HG02870 (cell line): ENCODE measurements around the gene TBX21.
A peak's percentile ranks its signal among the peaks of the same experiment; 100 is the strongest.

Source experiments
- ATAC-seq: cut with Tn5 transposase; IDR thresholded peaks from one replicate; pipeline ENCODE4 v1.9.1; 2021; ENCODE audit warnings: mild to moderate bottlenecking, moderate library complexity; ENCODE audit not compliant: unreplicated experiment

The TBX21 gene, protein sequence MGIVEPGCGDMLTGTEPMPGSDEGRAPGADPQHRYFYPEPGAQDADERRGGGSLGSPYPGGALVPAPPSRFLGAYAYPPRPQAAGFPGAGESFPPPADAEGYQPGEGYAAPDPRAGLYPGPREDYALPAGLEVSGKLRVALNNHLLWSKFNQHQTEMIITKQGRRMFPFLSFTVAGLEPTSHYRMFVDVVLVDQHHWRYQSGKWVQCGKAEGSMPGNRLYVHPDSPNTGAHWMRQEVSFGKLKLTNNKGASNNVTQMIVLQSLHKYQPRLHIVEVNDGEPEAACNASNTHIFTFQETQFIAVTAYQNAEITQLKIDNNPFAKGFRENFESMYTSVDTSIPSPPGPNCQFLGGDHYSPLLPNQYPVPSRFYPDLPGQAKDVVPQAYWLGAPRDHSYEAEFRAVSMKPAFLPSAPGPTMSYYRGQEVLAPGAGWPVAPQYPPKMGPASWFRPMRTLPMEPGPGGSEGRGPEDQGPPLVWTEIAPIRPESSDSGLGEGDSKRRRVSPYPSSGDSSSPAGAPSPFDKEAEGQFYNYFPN

DNA sequence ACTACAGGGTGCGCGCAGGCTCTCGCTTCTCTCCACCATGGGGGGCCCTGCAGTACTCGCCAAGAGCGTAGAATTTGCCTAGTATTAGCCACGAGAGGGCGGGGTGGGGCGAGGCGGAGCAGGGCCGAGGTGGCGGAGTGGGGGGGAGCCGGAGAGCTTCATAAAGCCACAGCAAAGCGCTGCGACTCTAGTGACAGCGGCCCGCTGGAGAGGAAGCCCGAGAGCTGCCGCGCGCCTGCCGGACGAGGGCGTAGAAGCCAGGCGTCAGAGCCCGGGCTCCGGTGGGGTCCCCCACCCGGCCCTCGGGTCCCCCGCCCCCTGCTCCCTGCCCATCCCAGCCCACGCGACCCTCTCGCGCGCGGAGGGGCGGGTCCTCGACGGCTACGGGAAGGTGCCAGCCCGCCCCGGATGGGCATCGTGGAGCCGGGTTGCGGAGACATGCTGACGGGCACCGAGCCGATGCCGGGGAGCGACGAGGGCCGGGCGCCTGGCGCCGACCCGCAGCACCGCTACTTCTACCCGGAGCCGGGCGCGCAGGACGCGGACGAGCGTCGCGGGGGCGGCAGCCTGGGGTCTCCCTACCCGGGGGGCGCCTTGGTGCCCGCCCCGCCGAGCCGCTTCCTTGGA is at the start of gene TBX21:
TSS of gene TBX21 (plus strand) at position 190 of the 627 bp plus-strand sequence. CDS start at position 409, 219 bp downstream.
- ATAC-seq = peak; percentile 54

DNA sequence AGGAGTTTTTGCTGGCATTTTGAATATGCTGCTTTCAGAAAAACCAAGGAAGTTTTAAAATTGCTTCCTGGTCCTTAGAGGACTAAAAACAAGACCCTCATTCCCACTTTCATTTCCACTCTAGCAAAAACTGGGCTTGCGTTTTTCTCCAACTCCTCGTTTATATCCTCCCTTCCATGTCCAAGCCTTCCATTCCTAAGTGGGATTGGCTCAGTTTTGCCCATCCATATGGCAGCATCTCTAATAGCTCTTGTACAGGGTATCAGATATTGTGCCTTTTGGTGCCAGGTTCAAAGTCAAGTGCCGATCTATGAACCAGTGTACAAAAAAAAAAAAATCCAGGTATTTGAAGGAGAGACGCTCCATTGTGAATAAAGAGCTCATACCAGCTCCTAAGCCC is 49.0 kb upstream of the TBX21 start:
- no peak for ATAC-seq

DNA sequence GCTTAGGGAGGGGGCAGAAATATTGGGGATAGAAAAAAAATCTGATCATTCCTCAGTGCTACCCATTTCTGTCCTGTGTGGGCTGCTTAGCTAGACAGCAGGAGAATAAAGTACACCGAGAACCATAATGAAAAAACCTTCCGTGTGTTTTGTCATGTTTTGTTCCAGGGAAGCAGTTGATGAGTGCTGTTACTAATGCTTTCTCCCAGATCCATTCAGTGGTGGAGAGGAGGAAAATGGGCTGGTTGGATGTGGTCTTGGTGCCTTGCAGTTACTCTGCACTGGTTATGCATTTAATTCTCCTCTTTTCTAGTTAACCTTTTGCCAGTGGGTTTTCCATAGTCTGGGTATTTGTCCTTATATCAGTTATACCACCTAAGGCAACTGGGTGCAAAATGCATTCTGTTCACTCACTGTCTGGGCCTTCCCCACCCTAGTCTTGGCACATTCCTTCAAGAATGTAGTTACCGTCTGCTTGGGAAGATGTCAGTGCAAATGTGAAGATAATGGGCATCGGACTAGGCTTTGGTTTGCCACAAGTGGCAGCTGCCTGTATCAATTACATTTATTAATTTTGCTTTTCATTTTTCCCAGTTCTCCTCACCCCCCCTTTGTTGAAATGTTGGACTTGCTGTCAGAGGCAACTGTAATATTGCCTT is 48.4 kb upstream of the TBX21 start:
- ATAC-seq = no peak

DNA sequence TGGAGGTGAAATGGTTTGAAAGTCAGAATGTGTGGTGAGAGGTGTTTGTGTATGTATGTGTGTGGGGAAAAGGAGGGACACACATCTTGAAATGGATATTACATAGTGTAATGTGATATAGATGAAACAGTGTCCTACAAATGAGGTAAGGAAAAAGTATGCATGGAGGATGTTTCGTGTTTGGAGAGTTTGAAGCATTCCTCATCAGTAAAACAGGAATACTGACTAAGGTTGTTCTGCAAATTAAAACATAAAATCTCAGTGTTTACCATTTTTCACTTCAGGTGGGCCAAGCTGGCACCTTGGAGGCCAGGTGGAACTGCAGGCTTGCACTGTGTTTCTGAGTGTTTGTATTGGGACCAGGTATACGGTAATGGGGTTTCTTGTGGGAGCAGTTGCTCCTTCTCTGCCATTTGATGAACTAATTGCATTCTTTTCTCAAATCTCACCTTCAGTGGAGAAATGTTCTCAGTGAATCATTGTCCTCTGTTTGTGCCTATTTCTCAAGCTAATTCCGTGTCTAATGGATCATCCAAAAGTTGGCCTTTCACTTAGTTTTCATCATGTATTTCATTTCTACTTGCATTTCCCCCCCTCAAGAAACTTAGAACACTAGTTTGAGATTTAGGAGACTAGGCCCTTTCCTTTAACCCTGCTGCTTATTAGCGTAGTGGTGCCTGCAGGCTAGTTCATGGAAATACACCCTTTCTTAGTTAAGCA is 47.3 kb upstream of the TBX21 start:
- no peak for ATAC-seq

DNA sequence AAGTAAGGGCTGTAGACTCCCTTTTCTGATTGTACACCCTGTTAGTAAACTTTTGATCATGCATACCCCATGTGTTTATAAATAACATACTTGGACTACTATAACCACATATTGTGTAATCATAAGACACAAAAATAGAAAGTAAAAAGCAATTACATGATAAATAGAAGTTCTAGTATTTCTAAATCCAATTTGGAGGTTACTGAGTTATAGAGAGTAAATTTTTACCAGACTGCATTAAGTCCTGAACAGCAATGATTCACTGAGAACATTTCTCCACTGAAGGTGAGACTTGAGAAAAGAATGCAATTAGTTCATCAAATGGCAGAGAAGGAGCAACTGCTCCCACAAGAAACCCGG is 46.8 kb upstream of the TBX21 start:
- ATAC-seq = no peak

DNA sequence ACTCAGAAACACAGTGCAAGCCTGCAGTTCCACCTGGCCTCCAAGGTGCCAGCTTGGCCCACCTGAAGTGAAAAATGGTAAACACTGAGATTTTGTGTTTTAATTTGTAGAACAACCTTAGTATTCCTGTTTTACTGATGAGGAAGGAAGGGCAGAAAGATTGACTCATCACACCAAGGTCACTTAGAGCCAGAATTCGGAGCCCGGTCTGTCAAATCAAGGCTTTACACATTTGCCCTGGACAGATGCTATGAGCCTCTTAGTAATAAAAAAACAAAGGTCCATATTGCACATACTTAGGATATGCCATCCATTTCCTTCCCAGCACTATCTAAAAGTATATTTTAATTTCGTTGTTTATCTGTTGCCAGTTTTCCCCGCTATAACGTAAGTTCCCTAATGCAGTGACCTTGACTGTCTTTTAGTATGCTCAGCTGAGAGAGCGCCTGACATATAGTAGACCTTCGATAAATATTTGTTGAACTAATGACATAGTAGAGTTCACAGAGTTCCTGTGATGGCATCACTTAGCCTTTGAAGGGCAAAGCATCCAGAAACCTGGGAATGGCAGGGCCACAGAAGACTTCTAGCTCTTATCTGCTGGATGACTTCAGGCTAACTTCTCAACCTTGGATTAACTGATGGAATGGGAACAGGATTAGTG is 46.2 kb upstream of the TBX21 start:
- ATAC-seq = no peak

DNA sequence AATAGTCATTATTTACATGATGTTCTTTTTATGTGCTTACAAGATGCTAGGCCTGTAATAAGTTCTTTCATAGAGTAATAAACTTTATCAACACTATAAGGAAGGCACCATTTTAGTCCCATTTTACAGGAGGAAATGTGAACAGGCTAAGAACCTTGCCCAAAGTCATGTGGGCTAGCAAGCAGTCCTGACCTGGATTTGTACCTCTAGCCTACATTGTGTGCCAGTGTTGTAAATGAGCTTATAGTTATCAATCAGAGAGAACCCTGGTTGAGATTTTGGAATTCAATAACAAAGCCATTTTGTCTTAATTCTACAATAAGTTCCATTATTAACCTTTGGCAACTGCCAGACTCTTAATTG is 45.7 kb upstream of the TBX21 start:
- no peak for ATAC-seq

DNA sequence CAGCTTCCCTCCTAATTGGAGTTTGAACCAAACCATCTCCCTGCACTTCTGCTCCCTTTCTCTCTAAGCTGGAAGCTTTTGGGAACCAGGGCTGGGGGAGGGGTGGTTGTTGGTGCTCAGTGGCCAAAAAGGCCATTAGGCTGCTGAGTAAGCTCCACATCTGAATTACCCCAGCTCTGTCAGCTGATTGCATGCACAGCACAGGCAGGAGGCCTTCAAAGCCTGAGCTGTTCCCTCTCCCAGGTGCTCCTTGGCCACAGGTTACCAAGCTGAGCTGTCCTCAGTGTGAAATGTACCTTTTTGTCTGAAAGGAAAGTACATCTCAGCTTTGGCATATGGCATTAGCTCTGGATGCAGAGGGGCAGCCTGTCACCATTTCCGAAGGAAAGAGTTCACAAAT is 45.3 kb upstream of the TBX21 start:
- ATAC-seq = no peak

DNA sequence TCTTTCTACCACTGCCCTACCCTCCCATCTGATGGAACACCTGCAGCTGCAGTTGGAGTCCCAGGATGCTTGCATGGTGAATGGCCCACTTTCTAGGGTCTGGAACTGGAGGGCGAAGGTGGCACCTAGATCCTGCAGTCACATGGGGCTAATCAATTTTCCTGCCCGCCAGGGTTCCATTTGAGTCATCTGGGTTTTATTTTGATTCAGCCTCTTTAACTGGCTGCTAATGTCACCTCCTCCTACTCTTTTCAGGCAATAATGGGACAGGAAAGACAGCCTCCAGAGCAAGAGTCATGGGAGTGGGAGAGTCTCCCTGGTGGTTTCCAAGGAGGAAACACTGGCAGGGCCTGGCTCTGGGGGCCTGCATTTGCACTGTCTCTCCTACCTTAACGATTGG is 42.9 kb upstream of the TBX21 start:
- ATAC-seq = no peak

DNA sequence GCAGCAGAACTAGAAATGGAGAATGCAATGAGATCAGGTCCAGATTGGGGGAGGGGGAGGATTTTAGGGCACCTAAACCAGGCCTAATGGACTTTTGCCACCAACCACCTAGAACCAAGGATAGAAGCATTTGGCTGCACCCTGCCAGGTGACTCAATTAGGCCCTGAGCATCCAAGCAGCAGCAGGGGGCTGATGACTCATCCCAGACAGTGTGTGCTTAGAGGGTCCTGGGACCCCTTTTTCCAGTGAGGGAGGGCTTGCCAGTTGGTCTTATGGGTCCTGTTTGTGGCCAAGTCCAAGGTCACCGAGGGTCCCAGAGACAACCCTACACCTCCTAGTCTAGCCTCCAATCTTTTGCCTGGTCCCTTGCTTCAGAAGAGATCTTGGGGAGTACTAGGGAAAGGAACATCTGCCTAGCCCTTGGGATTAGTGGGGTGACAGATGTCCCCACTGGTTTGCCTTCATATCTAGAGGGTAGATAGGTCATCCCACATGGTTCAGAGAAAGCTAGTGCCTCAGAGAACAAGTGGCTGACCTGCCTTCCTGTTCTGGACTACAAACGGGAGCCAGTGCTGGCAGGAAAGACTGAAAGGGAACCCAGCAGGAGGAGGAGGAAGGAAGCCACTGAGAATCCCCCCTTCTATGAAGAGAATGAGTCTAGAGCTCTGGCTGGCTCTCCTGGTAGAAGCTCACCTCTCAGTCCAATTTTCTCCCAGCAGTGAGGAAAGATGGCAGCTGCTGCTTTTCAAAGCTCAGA is 40.7 kb upstream of the TBX21 start:
- ATAC-seq = no peak

DNA sequence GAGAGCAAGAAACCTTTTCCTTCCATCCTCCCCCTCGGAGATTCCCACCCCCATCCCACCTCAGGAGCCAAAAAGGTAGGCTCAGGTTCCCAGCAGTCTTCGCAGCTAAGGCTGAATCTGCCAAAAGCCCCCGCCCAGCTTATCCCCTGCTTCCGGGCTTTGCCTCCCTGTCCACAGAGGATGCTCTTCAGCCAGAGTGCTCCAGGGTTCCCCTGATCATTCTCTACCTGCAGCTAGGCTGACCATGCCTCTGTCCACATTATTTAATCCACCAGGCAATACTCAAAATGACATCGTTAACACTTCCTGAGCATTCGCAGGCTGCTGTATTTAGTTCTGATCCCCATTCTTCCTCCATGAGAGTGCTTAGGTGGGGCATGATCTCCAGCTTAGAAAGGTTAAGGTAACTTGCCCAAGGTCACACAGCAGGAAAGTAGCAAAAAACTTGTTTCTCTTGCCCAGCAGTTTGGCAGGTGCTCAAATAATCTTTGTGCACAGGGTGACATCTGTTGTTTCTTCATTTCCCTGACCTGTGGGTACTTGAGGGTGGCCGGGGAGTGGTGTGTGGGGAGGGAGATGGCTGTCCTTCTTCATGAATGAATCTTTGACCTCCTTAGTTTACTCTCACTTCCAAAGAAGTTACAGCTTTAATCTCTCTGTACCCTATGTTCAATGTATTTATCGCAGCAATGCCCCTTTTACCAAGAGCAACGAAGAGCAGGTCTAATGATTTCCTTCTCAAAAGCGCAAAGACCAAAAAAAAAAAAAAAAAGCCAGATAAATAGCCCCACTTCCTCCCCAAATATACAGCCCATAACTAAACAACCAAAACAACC is 39.9 kb upstream of the TBX21 start:
- no peak for ATAC-seq

DNA sequence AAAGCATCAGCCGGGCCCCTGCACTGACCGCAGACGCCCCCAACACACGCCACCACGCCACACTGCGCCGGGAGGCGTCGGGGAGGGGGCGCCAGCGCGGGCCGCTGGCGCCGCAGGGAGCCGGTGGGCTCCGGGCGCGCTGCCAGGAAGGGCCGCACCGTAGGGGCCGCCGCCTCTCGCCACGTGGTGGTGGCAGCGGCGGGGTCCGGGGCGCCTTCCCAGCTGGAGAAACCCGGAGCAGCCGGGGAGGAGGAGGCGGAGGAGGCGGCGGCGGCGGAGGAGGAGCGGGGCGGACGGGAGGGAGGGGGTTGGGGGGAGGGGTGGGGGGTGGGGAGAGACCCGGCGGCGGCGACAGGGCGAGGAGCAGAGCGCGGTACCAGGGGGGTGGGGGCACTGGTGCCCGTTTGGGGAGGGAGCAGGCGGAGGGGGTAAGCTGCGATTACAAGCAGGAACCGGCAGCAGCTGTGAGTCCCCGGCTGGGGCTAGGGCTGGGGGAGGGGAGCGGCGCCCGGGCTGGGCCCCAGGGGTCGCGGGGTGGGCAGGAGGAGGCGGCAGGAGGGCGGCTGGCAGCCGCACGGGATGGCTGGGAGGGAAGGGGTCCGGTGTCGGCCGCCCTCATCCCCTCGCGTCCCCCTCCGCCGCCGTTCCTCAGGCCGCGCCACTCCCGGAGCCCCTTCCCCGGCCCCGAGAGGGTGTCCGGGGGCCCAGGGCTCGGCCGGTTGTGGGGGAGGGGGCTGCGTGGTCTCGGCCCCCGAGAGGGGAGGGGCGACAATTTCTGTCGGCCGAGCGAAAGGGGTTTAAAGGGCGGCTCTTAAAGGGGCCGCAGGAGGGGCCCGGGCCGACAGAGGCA is 39.1 kb upstream of the TBX21 start, which contains the start of gene TBKBP1:
TSS of gene TBKBP1 (plus strand) at position 431 of the 850 bp plus-strand sequence. CDS start 1,952 bp downstream, outside the sequence.
- ATAC-seq = no peak

DNA sequence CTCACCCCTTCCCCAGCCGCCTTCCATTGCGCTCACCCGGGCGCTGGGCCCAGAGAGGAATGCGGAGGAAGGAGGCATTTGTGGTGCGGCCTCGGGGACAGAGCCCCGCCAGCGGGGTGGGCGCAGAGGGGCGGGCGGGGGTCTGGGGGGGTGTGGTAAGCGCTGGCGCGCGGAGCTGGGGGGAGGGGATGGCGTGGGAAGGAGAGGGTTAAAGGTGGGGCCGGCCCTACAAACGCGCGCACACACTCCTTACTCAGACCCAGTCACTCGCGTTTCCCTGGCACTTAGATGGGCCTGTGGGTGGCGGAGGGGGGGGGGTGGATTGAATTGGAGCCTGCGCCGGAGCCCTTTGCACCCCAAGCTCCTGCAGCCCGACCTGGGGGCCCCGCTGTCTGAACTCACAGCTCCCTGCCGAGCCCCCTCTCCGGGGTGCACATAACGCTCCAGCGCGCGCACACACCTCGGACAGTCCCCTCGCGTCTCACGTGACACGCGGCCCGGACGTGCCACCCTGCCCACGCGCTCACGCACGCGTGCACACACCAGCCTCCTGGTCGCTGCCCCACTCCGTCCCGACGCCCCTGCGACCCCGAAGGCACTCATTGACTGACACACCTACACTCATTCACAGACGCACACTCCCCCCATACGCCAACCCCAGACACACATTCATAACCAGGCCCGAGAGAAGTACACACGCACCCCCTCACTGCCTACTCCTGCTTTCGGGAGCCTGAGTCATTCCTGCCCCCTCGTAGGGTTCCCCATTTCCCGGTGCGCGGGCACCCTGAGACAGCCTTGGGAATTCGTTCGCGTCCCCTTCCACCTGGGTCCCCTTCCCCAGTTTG is 38.2 kb upstream of the TBX21 start:
- no peak for ATAC-seq

DNA sequence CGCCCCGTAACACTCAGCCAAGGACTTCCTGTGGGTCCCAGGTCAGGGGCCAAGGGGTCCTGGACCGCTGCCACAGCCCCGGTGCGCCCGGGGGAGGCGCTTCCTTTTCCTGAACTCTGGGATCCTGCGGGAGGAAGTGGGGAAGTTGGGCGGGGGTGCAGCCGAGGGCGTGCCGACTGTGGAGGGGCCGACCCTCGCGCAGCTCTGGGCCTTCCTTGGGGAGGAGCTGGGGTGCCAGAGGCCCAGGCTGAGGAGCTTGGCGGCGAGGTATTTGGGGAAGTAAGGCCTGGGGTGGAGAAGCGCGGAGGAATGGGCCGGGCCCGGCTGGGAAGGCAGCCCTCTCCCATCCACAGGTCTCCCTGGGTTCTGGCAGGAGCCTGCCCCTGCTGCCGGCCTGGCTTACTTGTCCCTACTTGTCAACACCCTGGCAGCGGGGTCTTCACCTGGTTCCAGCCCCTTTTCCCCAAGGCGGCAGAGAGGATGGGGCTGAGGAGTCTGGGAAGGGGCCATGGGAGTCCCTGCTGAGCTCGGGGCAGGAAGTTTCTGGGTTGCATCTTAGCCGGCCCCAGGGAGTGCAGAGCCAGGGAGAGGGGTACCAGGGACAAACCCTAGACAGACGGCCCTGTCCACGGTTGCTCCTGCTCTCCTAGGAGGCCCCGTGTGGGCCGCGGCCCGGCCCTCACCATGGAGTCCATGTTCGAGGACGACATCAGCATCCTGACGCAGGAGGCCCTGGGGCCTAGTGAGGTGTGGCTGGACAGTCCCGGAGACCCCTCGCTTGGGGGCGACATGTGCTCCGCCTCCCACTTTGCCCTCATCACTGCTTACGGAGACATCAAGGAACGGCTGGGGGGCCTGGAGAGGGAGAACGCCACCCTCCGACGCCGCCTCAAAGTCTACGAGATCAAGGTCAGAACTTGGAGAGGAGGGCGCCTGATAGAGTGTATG is 37.3 kb upstream of the TBX21 start:
- no peak for ATAC-seq

DNA sequence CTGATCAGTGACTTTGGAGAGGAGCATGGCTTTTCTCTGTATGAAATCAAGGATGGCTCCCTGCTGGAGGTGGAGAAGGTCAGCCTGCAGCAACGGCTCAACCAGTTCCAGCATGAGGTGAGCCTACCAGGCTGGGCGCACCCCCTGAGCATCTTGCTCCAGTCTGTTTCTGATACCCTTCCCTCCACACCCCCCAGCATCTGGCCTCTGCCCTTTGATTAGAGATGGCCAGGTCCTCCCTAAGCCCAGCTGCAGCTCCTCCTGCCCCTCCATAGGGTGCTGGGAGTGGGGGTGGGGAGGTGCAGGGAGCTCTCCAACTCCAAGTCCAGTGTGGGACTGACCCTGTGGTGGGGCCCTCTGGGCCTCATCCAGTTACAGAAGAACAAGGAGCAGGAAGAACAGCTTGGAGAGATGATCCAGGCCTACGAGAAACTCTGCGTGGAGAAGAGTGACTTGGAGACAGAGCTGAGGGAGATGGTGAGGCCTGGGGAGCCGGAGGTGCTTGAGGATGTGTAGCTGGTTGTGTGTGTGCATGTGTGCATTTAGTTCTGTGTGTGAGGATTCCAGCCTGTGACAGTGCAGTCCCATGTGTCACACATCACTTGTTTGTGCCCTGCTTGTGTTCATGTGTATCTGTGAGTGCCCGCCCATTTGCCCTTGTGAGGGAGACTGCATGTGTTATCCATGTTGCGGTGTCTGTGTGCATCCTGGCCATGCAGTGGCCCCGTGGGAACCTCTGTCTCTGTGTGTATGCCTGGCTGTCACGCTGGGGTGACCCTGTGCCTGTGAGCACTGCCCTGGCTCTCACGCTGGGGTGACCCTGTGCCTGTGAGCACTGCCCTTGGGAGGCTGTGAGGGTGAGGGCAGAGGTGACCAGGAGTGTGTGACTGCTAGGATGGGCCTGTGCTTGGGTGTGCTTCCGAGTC is 36.1 kb upstream of the TBX21 start:
- ATAC-seq = no peak
